T-helper 1 cell treated with Interleukin-12 subunit alpha and Interleukin-12 subunit beta and Interleukin-4 antibody, amounts not matched to agents 30 ng/mL and 1 ng/mL, for 36 hours (primary cell): ENCODE data around the gene CCDC194. TPM values are rescaled to one million over a fixed set of nuclear protein-coding genes. Genes with fewer than 3 reads are reported as not detected.

Experiments
- intact Hi-C: fragments of 100-400 bp; cut with micrococcal nuclease; formaldehyde crosslinking; loops from one replicate; pipeline ENCODE4 v1.15.1; 2024
- total RNA-seq: library from RNA; stranded (reverse); gene quantifications from 2 replicates; pipeline ENCODE4 v1.2.3, GENCODE V29; 2022

The CCDC194 gene
- 4.1 and 4.5 TPM in 2 replicates for total RNA-seq

- intact Hi-C loops: loop anchor here (5.0 kb wide), 1 partner anchor 267 kb away; no protein-coding TSS in a partner anchor
Measured at GRCh38 chr19:17393914-17394313, at the start of gene CCDC194. TSS of gene CCDC194 (minus strand) at chr19:17394196. CDS start at chr19:17394158, 38 bp downstream.

DNA sequence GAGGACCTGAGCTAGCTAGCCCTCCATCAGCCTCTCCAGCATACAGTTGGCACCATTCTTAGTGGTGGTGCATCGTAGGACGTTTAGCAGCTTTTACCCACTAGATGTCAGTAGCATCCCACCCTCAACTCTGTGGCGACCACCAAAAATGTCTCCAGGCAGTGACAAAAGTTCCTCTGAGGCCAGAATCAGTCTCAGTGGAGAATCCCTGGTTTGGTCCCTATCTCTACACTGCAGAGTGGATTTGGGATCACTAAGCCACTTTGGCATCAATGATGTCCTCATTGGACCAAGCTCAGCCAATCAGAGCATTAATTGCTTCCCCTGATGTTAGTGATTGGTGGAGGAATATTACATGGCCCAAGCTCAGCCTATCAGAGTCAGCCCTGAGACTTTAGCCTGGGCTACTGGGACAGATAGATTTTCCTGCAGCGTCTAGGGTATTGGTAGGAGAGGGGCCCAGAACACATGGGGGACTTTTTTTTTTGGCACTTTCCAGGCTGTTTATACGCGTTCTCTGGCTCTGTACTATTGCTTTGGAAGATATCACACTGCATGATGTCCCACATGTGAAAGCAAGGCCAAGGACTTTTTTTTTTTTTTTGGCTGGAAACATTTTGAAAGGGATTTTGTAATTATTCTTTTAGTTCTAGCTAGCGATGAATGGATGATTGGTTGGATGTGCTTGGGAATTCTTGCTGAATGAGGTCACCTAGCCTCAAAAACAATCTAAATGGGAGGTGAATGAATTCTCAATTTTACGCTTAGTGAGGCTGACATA is 47.4 kb upstream of the CCDC194 start:
- intact Hi-C loops: no loop called here

- intact Hi-C loops: no loop called here
Measured at GRCh38 chr19:17436874-17437267, 42.9 kb upstream of the CCDC194 start.

DNA sequence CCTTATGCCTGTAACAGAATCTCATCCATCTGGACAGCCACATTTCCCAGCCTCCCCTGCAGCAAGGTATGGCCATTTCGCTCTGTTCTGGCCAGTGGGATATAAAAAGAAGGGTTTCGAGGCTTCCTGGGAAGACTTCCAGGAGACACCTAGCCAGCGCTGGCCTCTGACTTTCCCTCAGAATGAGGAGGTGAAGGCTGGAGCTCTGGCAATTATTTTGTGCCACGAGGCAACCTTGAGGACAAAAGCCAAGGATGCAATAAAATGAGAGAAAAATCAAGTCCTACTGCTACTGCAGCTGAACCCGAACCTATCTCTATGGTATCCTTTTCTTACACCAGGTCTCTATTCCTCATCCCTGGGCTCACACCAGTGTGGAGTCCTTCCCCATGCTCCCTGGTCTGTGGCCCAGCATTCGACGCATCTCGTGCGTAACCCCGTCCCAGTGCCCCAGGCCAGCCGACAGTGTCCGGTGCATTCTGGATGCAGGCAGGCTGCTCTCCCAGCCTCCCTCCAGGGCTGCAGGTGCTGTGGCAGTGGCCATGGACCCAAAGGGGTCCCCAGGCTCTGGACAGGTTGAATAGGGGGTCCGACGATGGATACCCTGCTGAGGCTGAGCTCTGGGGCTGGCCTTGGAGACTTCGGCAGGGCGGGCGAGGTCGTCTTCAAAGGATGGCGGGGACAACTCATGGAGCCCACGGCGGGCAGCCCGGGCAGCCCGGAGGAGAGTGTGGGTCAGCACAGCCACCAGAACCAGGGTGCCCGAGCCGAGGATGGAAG is 42.3 kb upstream of the CCDC194 start:
- intact Hi-C loops: no loop called here

- intact Hi-C loops: no loop called here
Measured at GRCh38 chr19:17435218-17435617, 41.2 kb upstream of the CCDC194 start.

DNA sequence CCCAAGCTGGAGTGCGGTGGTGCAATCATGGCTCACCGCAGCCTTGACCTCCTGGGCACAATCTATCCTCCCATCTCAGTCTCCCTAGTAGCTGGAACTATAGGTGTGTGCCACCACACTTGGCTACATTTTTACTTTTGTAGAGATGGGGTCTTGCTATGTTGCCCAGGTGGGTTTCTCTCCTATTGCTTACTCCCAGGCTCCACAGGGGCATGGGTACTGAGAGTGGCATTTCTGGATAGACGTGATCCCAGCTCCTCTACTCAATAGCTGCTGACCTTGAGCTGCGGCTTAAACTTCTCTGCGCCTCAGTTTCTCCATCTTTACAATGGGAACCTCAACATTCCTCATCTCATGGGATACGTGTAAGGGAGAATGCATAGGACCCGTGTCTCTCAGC is 37.4 kb upstream of the CCDC194 start:
- intact Hi-C loops: no loop called here

GRCh38 chr19:17429641-17430113 is 35.7 kb upstream of the CCDC194 start:
- intact Hi-C loops: no loop called here

GRCh38 chr19:17424743-17425365 is 30.9 kb upstream of the CCDC194 start:
- intact Hi-C loops: no loop called here

- intact Hi-C loops: no loop called here
Measured at GRCh38 chr19:17423429-17424208, 29.6 kb upstream of the CCDC194 start.

DNA sequence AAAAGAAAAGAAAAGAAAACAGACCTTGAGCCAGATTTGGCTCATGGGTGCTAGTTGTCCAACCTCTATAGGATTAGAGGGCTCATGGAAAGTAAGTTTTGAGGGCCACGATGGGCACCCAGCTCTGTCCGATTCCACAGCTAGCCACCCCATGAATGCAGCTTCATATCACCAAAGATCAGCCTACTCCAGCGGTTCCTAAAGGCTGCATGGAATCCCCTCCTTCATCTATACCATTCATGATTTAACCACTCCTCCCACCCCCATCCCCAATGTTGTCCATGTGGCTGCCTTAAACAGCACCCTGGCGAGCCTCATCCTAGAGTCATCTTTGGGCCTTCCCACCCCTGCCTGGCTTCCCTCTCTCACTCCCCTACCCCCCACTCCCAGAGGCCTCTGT is 27.9 kb upstream of the CCDC194 start:
- intact Hi-C loops: no loop called here

GRCh38 chr19:17420475-17420924 is 26.5 kb upstream of the CCDC194 start:
- intact Hi-C loops: loop anchor here (1.0 kb wide), 2 partner anchors 153 to 345 kb away; partner anchors contain the start of genes BABAM1, HAUS8 and MYO9B

DNA sequence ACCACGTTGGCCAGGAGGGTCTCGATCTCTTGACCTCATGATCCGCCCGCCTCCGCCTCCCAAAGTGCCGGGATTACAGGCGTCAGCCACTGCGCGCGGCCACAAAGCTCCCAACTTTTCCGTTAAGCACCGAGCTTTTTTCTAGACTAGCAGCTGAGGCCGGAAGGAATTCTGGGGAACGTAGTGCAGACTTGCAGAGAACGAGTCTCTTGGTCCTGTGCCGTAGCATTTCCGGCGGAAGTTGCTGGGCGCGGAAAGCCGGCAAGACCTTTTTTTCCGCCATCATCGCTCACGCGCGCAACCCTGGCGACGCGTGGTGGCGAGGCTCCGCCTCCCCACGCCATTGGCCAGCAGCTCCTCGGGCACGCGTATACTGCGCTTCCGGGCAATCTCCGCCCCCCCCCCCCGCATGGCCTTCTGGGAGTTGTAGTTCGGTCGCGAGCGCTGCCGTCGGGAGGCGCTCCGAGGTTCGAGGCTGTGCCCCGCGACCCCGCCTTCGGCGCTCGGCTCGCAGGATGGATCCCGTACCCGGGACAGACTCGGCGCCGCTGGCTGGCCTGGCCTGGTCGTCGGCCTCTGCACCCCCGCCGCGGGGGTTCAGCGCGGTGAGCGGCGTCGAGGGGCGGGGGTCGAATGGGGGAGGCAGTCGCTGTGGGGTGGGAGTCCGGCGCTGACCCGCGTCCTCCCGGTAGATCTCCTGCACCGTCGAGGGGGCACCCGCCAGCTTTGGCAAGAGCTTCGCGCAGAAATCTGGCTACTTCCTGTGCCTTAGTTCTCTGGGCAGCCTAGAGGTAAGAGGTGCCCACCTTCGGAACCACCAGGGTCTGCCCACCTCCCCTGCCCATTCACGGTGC is 25.9 kb upstream of the CCDC194 start, which contains the start of gene MVB12A:
Gene MVB12A (plus strand): TSS at position 427 of the 854 bp plus-strand sequence. CDS start 89 bp downstream, at position 516.
- intact Hi-C loops: loop anchor here (1.0 kb wide), 11 partner anchors 15 to 345 kb away; partner anchors contain the start of genes BABAM1, BST2, COLGALT1 and DDA1

GRCh38 chr19:17419154-17419620 is 25.2 kb upstream of the CCDC194 start:
- intact Hi-C loops: loop anchor here (1.0 kb wide), 9 partner anchors 14 to 204 kb away; partner anchors contain the start of genes BST2, COLGALT1, DDA1 and GTPBP3

- intact Hi-C loops: loop anchor here (1.0 kb wide), 9 partner anchors 13 to 203 kb away; partner anchors contain the start of genes BST2, COLGALT1, DDA1 and GTPBP3
Measured at GRCh38 chr19:17418710-17419109, 24.7 kb upstream of the CCDC194 start.

- intact Hi-C loops: no loop called here
Measured at GRCh38 chr19:17415121-17415520, 21.1 kb upstream of the CCDC194 start.

- intact Hi-C loops: no loop called here
Measured at GRCh38 chr19:17414097-17414496, 20.1 kb upstream of the CCDC194 start.

DNA sequence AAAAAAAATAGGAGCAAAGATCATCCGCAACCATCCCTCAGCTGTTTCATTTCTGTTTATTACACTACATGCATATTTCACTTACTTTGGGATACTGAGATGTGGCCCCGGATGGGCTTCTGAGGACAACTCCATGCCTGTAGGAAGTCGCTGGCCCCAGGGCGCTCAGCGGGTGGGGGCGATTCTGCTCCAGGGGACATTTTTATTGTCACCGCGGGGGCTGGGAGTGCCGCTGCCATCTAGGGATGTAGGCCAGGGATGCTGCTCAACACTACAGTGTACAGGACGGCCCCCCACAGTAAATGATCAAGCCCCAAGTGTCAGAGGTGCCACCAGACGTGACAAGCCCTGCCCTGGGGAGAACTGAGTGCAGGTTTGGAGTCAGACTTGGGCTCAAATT is 17.8 kb upstream of the CCDC194 start:
- intact Hi-C loops: no loop called here

DNA sequence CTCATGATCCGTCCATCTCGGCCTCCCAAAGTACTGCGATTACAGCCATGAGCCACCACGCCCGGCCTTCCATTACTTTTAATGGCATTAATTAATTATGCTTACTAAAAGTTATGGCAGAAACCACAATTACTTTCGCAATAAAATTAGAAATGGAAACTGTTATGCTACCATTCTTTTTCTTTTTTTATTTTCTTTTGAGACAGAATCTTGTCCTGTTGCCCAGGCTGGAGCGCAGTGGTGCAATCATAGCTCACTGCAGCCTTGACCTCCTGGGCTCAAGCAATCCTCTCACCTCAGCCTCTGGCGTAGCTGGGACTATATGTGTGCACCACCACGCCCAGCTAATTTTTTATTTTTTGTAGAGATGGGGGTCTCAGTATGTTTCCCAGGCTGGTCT is 16.0 kb upstream of the CCDC194 start:
- intact Hi-C loops: loop anchor here (10.0 kb wide), 1 partner anchor 915 kb away; the partner anchor contains the start of genes C19orf44 and CALR3

DNA sequence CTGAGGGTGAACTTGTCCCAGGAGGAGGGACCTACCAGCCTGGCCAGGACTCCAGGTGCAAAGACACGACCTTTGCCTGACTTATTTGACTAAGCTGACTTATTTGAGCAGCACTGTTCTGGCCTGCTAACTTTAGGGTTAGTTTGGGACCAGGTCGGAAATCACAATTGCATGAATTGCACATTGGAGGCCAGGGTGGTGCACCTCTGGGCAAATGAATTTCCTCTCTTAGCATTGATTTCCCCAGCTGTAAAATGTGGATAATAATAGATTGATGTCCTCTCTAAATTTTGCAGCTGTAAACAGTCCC is 12.8 kb upstream of the CCDC194 start:
- intact Hi-C loops: loop anchor here (10.0 kb wide), 1 partner anchor 912 kb away; the partner anchor contains the start of genes C19orf44 and CALR3
